ENCODE data around the gene MTREX.

MTREX gene

GRCh38 chr5:55454282-55454681, 146.5 kb downstream of the MTREX start:
- in situ Hi-C loops (cut with MboI; ENCODE audit: low pct_unique_long_range_greater_than_20kb, low sequenced_read_pairs, unreplicated experiment) = no loop called here
- DNase-seq (ENCODE audit: low spot score) = no peak
- no peak for TF ChIP-seq CTCF (IDR thresholded peaks at IDR 0.05; ENCODE audit: extremely low read depth, insufficient read depth, missing control alignments)

DNA sequence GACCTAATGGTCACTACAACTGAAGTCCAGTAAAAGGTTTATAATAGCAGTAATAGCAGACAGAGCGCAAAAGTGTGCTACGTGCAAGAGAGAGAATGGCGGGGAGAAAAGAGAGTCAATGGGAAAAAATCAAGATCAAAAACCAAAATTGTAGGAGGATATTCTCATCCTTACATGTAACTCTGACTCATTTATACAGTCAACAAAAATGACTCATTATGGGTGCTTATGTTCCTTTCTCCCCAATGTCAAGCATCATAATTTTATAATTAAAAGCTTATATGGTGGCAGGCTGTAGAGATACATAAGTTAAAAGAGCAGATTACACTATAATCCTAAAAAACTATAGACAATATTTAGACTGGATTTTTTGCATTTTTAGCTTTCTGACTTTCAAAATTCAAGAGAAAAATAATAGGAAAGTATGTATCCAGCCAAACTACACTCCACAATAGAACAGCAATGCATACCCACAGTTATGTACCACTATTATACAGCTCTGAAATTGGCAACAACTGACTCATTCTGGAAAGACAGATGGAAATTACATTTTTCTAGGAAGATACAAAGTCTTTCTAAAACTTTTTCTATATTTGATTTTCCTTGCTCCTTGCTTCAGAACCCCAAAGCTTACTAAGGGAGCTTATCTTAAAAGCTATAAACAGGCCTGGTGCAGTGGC, 148.6 kb downstream of the MTREX start:
- TF ChIP-seq CTCF (IDR thresholded peaks at IDR 0.05; ENCODE audit: extremely low read depth, insufficient read depth, missing control alignments) = no peak
- in situ Hi-C loops (cut with MboI; ENCODE audit: low pct_unique_long_range_greater_than_20kb, low sequenced_read_pairs, unreplicated experiment) = no loop called here
- DNase-seq (ENCODE audit: low spot score) = no peak

GRCh38 chr5:55459572-55459971, 151.8 kb downstream of the MTREX start:
- DNase-seq (ENCODE audit: low spot score) = no peak
- no peak for TF ChIP-seq CTCF (IDR thresholded peaks at IDR 0.05; ENCODE audit: extremely low read depth, insufficient read depth, missing control alignments)
- in situ Hi-C loops (cut with MboI; ENCODE audit: low pct_unique_long_range_greater_than_20kb, low sequenced_read_pairs, unreplicated experiment) = no loop called here

- in situ Hi-C loops (cut with MboI; ENCODE audit: low pct_unique_long_range_greater_than_20kb, low sequenced_read_pairs, unreplicated experiment) = no loop called here
- no peak for TF ChIP-seq CTCF (IDR thresholded peaks at IDR 0.05; ENCODE audit: extremely low read depth, insufficient read depth, missing control alignments)
- no peak for DNase-seq (ENCODE audit: low spot score)
These were observed 155.8 kb downstream of the MTREX start for GRCh38 chr5:55463613-55464012.

GRCh38 chr5:55467862-55468551, 160.2 kb downstream of the MTREX start:
- in situ Hi-C loops (cut with MboI; ENCODE audit: low pct_unique_long_range_greater_than_20kb, low sequenced_read_pairs, unreplicated experiment) = no loop called here
- no peak for TF ChIP-seq CTCF (IDR thresholded peaks at IDR 0.05; ENCODE audit: extremely low read depth, insufficient read depth, missing control alignments)

DNA sequence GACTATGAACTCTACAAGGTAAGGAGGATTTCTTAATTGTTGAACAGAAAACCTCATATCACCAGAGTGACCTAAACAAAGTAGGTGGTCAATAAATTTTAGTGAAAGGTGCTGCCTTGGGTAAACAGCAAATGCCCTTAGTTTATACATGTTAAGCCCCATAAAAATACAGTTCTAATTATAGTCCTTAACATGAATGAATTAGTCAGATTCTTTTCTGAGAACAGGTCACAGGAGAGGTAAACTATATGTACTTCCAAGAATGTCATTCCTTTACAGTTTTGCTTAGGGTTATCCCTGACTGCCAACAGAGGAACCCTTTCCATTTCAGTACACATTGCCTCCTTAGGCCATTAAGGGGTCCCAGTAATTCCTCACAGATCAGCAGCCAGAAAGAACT, 162.1 kb downstream of the MTREX start:
- TF ChIP-seq CTCF (IDR thresholded peaks at IDR 0.05; ENCODE audit: extremely low read depth, insufficient read depth, missing control alignments) = no peak
- in situ Hi-C loops (cut with MboI; ENCODE audit: low pct_unique_long_range_greater_than_20kb, low sequenced_read_pairs, unreplicated experiment) = no loop called here
- no peak for DNase-seq (ENCODE audit: low spot score)

More at GRCh38 chr5:55467862-55468551, 160.2 kb downstream of the MTREX start:
- DNase-seq (ENCODE audit: low spot score) = no peak

Measured in GM13977 (cell line).